Glutamatergic neuron (in vitro differentiated cells): ENCODE results near the gene CHST11. TPM values are rescaled to one million over a fixed set of nuclear protein-coding genes. Genes with fewer than 3 reads are reported as not detected.

Experiments used
- DNase-seq: peaks from one replicate; pipeline ENCODE4 v3.0.0; 2022
- H3K27ac Mint-ChIP-seq: one replicate; pipeline ENCODE4 v1.8.0; 2020; ENCODE audit warnings: mild to moderate bottlenecking, mixed read lengths, inconsistent platforms; ENCODE audit not compliant: unreplicated experiment
- H3K27me3 Mint-ChIP-seq: one replicate; pipeline ENCODE4 v1.8.0; 2020; ENCODE audit warnings: mild to moderate bottlenecking, moderate library complexity, mixed read lengths, inconsistent platforms; ENCODE audit not compliant: unreplicated experiment
- H3K36me3 Mint-ChIP-seq: one replicate; pipeline ENCODE4 v1.8.0; 2020; ENCODE audit warnings: mild to moderate bottlenecking, mixed read lengths, inconsistent platforms; ENCODE audit not compliant: unreplicated experiment
- H3K4me1 Mint-ChIP-seq: one replicate; pipeline ENCODE4 v1.8.0; 2020; ENCODE audit warnings: mild to moderate bottlenecking, low read depth, mixed read lengths, inconsistent platforms; ENCODE audit not compliant: unreplicated experiment
- H3K4me3 Mint-ChIP-seq: one replicate; pipeline ENCODE4 v1.8.0; 2020; ENCODE audit warnings: mild to moderate bottlenecking, mixed read lengths, inconsistent platforms; ENCODE audit not compliant: unreplicated experiment
- H3K9me3 Mint-ChIP-seq: one replicate; pipeline ENCODE4 v1.8.0; 2020; ENCODE audit warnings: mild to moderate bottlenecking, moderate library complexity, mixed read lengths, inconsistent platforms; ENCODE audit not compliant: unreplicated experiment
- total RNA-seq: library from RNA; stranded (reverse); fragmentation: NEBNext Ultra II Directional; extraction: Animal tissue kit (Norgen Biotek cat#: 25700); gene quantifications from one replicate; pipeline ENCODE4 v1.2.1, GENCODE V29; 2021; ENCODE audit not compliant: unreplicated experiment
- TF ChIP-seq, protein P1 (sequence below): fragments of 200-600 bp; sonication (generic); IDR thresholded peaks from one replicate; pipeline ENCODE4 v1.5.0; 2021; ENCODE audit not compliant: partially characterized antibody, unreplicated experiment

The CHST11 gene
- total RNA-seq, 1 donor from 2014 or later = 11.5 TPM

- H3K27ac Mint-ChIP-seq = no peak overlapping the region
- H3K4me1 Mint-ChIP-seq = peaks cover 17% of the 10 kb centered on the region
- H3K27me3 Mint-ChIP-seq = peaks cover 4% of the 10 kb centered on the region
- no peak for DNase-seq
- no peaks in the 10 kb centered on the region for H3K36me3 Mint-ChIP-seq
- TF ChIP-seq, protein P1, sequence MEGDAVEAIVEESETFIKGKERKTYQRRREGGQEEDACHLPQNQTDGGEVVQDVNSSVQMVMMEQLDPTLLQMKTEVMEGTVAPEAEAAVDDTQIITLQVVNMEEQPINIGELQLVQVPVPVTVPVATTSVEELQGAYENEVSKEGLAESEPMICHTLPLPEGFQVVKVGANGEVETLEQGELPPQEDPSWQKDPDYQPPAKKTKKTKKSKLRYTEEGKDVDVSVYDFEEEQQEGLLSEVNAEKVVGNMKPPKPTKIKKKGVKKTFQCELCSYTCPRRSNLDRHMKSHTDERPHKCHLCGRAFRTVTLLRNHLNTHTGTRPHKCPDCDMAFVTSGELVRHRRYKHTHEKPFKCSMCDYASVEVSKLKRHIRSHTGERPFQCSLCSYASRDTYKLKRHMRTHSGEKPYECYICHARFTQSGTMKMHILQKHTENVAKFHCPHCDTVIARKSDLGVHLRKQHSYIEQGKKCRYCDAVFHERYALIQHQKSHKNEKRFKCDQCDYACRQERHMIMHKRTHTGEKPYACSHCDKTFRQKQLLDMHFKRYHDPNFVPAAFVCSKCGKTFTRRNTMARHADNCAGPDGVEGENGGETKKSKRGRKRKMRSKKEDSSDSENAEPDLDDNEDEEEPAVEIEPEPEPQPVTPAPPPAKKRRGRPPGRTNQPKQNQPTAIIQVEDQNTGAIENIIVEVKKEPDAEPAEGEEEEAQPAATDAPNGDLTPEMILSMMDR = no peak
- no peaks in the 10 kb centered on the region for H3K9me3 Mint-ChIP-seq
- no peak overlapping the region for H3K4me3 Mint-ChIP-seq
These were observed 162.6 kb downstream of the CHST11 start for GRCh38 chr12:104619305-104619704.

DNA sequence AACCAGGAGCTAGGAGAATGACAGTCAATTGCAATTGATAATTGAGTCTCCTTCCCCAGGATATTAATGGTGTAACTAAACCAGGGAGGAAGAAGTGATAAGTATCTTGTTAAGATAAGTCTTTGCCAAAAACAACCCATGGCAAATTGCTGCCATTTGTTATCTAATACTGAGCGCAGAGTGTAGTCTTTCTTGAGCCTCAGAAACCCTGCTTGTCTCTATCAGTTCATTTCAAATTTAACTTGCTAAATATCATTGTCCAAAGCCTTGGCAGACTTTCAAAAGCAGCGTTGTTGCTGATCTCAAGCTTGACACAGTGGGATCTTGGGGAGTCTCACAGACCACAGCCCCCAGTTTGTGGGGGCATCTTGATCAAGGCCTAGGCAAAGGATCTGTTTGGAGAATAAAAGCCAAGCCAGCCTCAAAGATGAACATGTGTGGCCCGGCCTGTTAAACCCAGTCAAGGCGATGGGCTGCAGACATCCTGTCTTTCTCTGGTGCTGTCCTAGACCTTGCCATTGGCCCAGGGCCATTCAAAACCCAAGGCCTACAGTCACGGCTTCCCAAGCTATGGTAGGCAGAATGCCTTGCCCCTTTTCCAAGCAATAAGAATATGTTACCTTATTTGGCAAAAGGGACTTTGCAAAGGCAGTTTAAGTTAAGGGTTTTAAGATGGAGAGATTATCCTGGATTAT lies 164.2 kb downstream of the CHST11 start:
- H3K9me3 Mint-ChIP-seq = no peaks in the 10 kb centered on the region
- DNase-seq = no peak
- TF ChIP-seq, protein P1 = no peak
- no peak overlapping the region for H3K27ac Mint-ChIP-seq
- H3K36me3 Mint-ChIP-seq = no peaks in the 10 kb centered on the region
- no peak overlapping the region for H3K4me3 Mint-ChIP-seq
- peaks cover 1% of the 10 kb centered on the region for H3K27me3 Mint-ChIP-seq
- H3K4me1 Mint-ChIP-seq = peaks cover 16% of the 10 kb centered on the region

GRCh38 chr12:104622928-104623327 lies 166.2 kb downstream of the CHST11 start:
- TF ChIP-seq, protein P1 = no peak
- no peaks in the 10 kb centered on the region for H3K9me3 Mint-ChIP-seq
- H3K4me3 Mint-ChIP-seq = no peak overlapping the region
- no peaks in the 10 kb centered on the region for H3K36me3 Mint-ChIP-seq
- H3K4me1 Mint-ChIP-seq = peaks cover 28% of the 10 kb centered on the region
- DNase-seq = no peak
- H3K27me3 Mint-ChIP-seq = peaks cover 1% of the 10 kb centered on the region
- peak overlapping the region; percentile 10 for H3K27ac Mint-ChIP-seq

DNA sequence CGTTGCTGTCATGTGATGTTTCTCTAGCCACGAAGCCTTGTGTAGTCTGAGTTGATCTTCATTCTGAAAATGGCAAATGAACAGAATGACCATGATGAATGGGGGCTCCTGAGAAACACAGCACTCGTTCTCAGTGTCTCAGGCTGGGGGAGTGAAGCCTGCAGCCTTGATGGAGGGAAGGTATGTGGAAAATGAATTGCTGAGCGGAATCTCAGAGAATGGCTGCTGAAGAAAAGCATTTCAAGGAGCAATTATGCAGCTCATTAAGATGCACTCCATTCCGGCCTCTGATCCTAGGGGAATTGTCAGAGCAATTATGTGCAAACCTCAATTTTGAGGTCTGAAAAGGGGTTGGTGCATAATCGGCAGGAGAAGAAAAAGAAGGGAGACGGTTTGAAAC lies 167.1 kb downstream of the CHST11 start:
- H3K36me3 Mint-ChIP-seq = no peaks in the 10 kb centered on the region
- peaks cover 33% of the 10 kb centered on the region for H3K4me1 Mint-ChIP-seq
- TF ChIP-seq, protein P1 = no peak
- H3K27me3 Mint-ChIP-seq = no peaks in the 10 kb centered on the region
- H3K4me3 Mint-ChIP-seq = peak overlapping the region; percentile 68
- no peaks in the 10 kb centered on the region for H3K9me3 Mint-ChIP-seq
- DNase-seq = no peak
- H3K27ac Mint-ChIP-seq = peak overlapping the region; percentile 76

DNA sequence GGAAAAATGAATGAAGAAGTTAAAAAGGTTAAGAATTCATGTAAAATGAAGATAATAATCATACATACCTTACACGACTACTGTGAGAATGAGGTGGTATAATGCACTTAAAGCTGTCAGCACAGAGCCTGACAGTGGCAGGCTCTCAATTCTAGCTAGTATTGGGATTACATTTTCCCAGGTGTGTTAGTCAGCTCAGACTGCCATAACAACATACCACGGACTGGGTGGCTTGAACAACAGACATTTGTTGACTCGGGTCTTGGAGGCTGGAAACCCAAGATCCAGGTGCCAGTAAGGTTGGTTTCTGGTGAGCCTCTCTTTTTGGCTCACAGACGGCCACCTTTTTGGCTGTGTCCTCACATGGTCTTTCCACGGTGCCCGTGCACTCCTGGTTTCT lies 167.8 kb downstream of the CHST11 start:
- DNase-seq = no peak
- H3K4me3 Mint-ChIP-seq = peak overlapping the region; percentile 68
- H3K9me3 Mint-ChIP-seq = no peaks in the 10 kb centered on the region
- H3K4me1 Mint-ChIP-seq = peaks cover 33% of the 10 kb centered on the region
- peak overlapping the region; percentile 76 for H3K27ac Mint-ChIP-seq
- H3K36me3 Mint-ChIP-seq = no peaks in the 10 kb centered on the region
- no peaks in the 10 kb centered on the region for H3K27me3 Mint-ChIP-seq
- TF ChIP-seq, protein P1 = no peak
